C4-2B (cell line): ENCODE measurements around the gene NMBR.

Experiments used
- CTCF ChIP-seq: fragments of 450-650 bp; conservative IDR thresholded peaks from 2 replicates; pipeline ENCODE4 v1.5.1; 2017; ENCODE audit warnings: mild to moderate bottlenecking
- ZFX ChIP-seq: fragments of 450-650 bp; IDR thresholded peaks from 2 replicates; pipeline ENCODE4 v1.6.1; 2017

GRCh38 chr6:142121342-142121741 is 25.6 kb downstream of the NMBR start:
- TF ChIP-seq CTCF (no peak), ZFX (no peak)
